Neural progenitor cell (in vitro differentiated cells): ENCODE data around the gene GULP1.

Source experiments
- EZH2 ChIP-seq: fragments of 200-600 bp; sonication (generic); IDR thresholded peaks from 2 replicates; pipeline ENCODE4 v1.6.1; 2017; ENCODE audit warnings: antibody characterized with exemption, mild to moderate bottlenecking, moderate library complexity
- EZH2phosphoT487 ChIP-seq: fragments of 200-600 bp; sonication (generic); IDR thresholded peaks from 2 replicates; pipeline ENCODE4 v1.6.1; 2017; ENCODE audit warnings: antibody characterized with exemption
- TF ChIP-seq, protein P1 (sequence below): fragments of 200-600 bp; sonication (generic); IDR thresholded peaks from 2 replicates; pipeline ENCODE4 v1.5.1; 2017; ENCODE audit warnings: antibody characterized with exemption, mild to moderate bottlenecking

DNA sequence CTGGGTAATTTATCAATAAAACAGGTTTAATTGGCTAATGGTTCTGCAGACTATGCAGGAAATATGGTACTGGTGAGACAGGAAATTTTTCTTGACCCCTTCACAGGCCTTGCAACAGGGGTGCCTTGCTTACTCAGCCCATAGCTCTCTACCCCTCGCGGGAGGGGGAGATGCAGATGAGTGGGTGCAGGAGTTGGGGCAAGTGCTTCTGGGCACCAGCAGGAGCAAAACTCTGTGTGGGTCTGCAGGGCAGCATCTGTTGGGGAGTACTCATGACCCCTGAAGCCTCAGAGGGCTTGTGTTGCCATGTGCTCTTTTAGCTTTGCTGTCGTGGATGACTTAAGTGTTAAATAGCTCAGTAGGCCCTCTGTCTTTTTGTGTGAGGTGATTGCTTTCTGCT is 48.6 kb downstream of the GULP1 start:
- TF ChIP-seq, protein P1, sequence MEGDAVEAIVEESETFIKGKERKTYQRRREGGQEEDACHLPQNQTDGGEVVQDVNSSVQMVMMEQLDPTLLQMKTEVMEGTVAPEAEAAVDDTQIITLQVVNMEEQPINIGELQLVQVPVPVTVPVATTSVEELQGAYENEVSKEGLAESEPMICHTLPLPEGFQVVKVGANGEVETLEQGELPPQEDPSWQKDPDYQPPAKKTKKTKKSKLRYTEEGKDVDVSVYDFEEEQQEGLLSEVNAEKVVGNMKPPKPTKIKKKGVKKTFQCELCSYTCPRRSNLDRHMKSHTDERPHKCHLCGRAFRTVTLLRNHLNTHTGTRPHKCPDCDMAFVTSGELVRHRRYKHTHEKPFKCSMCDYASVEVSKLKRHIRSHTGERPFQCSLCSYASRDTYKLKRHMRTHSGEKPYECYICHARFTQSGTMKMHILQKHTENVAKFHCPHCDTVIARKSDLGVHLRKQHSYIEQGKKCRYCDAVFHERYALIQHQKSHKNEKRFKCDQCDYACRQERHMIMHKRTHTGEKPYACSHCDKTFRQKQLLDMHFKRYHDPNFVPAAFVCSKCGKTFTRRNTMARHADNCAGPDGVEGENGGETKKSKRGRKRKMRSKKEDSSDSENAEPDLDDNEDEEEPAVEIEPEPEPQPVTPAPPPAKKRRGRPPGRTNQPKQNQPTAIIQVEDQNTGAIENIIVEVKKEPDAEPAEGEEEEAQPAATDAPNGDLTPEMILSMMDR: no peak
- TF ChIP-seq EZH2 (no peak), EZH2phosphoT487 (no peak)
